NOMO-1 treated with DMSO at 0.1 percent for 48 hours (cell line): Measurements from ENCODE around the gene SPATA31A3.
"Not testable (repeated sequence)": the region's sequence is repeated elsewhere in the genome, so short reads cannot be mapped to it uniquely, and the experiment has no call there.

Experiments used
- DNase-seq: peaks from one replicate; lab custom pipeline; 2025; ENCODE audit not compliant: unreplicated experiment; lab: John Stamatoyannopoulos, UW

SPATA31A3 gene

GRCh38 chr9:66992450-66992849, at the start of gene SPATA31A3:
Gene SPATA31A3 (minus strand): TSS chr9:66992550. CDS start chr9:66992521, 29 bp downstream.
- DNase-seq: not testable (repeated sequence)

- DNase-seq: not testable (repeated sequence)
Measured at GRCh38 chr9:66952576-66952975, 39.8 kb downstream of the SPATA31A3 start.

- DNase-seq: not testable (repeated sequence)
Measured at GRCh38 chr9:66942400-66943155, 49.8 kb downstream of the SPATA31A3 start.

- DNase-seq: not testable (repeated sequence)
Measured at GRCh38 chr9:66939878-66940830, 52.2 kb downstream of the SPATA31A3 start.

- DNase-seq: not testable (repeated sequence)
Measured at GRCh38 chr9:66938322-66938721, 54.0 kb downstream of the SPATA31A3 start.

- DNase-seq: not testable (repeated sequence)
Measured at GRCh38 chr9:66937662-66938061, 54.7 kb downstream of the SPATA31A3 start.
